HG02678 (cell line): Measurements from ENCODE around the gene SLC7A6.

Experiments used
- ATAC-seq: cut with Tn5 transposase; IDR thresholded peaks from one replicate; pipeline ENCODE4 v1.9.1; 2021; ENCODE audit warnings: mild to moderate bottlenecking, moderate library complexity; ENCODE audit not compliant: unreplicated experiment

Gene SLC7A6

GRCh38 chr16:68298907-68299561 is 34.7 kb downstream of the SLC7A6 start:
- ATAC-seq, result no peak

DNA sequence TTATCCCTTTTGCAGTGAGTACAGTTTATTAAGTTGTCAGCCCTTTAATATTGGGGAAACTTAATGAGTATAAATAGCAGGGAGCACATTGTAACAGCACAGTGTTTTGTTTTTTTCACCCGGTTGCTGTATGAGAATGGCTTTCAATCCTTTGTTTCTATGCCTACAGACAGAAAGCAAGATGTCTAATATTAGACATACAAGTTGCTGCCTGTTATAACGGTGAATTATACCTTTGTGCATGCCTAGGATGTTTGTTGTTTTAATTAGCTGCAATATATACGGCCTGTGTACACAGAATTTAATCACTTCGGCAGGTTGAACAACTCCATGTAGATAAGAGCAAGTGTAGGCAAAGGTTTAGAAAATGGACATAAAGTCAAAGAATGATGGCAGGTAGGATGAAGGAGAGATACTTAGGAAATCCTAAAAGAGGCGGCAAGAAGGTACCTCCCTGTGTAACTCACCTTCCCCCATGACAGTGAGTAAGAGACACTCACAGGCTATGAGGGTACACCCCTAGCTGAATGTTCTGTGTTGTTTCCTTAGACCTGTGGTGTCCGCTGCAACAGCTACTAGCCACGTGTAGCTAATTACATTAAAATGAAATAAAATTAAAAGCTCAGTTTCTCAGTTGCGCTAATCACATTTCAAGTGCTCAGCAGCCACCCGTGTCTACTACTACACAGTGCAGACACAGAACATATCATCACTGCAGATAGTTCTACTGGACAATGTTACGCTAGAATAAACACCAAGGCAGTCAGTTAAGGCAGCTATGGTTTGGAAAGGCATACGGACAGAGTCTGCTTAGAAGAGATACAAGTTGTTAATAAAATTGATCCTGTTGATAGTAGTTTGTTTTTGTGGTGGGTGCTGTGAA is 35.5 kb downstream of the SLC7A6 start:
- no peak for ATAC-seq

- ATAC-seq, result no peak
Observed at GRCh38 chr16:68300734-68301459, 36.6 kb downstream of the SLC7A6 start.

- no peak for ATAC-seq
Observed at GRCh38 chr16:68306633-68307032, 42.3 kb downstream of the SLC7A6 start.

DNA sequence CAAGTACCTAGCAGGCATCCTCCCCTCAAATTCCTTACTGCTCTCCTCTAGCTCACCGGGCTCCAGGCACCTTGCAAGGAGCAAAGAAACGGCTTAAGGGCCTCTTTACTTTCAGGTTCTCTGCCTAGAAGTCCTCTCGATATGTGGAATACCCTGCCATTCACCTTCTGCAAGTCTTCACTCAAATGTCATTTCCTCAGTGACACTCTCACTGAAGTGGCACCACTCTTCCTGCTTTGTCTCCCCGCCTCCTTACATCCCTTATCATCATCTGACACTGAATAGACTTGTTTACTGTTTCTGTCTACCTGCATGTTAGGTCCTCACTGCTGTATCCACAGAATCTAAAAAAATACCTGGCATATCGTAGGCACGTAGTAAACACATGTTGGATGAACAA is 45.5 kb downstream of the SLC7A6 start:
- no peak for ATAC-seq

- ATAC-seq, result peak; percentile 26
Observed at GRCh38 chr16:68310437-68310773, 46.1 kb downstream of the SLC7A6 start.

- ATAC-seq, result peak; percentile 97
Observed at GRCh38 chr16:68310774-68311511, 46.6 kb downstream of the SLC7A6 start, which contains the start of the genes PRMT7 and SLC7A6OS. PRMT7 (plus strand) TSS chr16:68311019; CDS start chr16:68315980, 4,961 bp downstream. SLC7A6OS (minus strand) TSS chr16:68310946; CDS start chr16:68310926, 20 bp downstream.

DNA sequence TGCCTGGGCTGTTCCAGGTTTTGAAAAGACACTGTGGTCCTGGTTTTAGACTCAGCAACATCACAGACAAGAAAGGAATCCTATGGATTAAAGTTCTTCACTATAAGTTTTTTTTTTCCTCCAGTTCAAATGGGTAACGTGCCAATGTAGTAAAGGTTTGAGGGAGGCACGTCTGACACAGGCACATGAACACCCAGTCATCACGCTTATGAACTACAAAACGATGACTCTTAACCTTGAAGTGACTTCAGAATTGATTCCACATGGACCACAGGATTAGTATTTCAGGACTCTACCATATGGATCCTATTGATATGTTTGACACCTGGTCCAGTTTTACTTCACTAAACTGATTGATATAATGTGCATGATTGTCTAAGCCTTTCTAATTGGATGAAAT is 48.8 kb downstream of the SLC7A6 start:
- ATAC-seq, result no peak

DNA sequence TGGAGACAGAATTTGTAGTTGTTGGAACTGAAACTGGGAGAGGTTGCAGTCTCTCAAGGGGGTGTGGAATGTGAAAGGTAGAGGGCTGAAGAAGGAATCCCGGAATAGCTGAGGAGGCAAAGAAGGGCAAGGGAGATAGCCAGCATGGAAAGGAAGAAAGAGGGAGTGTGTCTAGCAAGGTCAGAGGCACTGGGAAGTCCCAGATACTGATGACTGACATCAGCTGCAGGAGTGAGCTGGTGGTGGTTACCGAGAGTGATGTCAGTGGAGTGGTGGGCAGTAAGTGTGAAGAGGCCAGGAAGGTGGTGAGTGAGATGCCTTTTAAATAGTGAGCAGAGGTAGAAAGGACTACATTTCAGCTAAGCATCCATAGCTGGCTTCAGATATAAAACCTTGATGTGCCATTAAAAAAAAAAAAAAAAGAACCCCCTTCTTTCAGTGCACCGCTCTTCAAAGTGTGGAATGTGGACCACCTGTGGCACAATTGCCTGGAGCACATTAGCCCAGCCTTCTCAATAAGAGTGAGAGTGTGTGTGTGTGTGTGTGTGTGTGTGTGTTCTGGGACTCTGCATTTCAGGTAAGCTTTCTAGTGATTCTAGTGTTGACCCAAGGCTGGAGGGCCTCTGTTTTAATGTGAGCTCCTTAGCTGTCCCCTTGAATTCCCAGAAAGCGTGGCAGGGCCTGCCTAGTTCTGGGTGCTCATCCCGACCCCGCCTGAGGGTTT is 55.0 kb downstream of the SLC7A6 start:
- no peak for ATAC-seq

GRCh38 chr16:68324336-68324735 is 60.0 kb downstream of the SLC7A6 start:
- no peak for ATAC-seq

DNA sequence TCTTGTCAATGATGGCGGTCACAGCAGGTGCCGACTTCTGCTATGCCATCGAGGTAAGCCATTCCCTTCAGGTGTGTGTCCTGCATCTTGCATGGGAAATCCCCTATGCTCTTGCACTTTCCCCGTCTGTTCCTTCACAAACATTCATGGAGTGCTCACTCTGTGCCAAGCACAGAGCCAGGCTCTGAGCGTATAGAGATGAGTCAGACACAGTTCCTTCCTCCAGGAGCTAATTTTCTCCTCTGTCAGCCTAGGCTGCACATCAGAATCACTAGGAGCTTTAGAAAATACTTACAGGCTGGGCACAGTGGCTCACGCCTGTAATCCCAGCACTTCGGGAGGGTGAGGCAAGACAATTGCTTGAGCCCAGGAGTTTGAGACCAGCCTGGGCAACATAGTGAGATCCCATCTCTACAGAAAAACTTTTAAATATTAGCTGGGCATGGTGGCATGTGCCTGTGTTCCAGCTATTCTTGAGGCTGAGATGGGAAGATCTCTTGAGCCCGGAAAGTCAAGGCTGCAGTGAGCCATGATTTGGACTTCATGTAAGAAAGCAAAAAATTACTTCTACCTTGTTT is 60.5 kb downstream of the SLC7A6 start:
- ATAC-seq, result no peak

GRCh38 chr16:68328151-68328859 is 64.0 kb downstream of the SLC7A6 start:
- ATAC-seq, result peak; percentile 65

DNA sequence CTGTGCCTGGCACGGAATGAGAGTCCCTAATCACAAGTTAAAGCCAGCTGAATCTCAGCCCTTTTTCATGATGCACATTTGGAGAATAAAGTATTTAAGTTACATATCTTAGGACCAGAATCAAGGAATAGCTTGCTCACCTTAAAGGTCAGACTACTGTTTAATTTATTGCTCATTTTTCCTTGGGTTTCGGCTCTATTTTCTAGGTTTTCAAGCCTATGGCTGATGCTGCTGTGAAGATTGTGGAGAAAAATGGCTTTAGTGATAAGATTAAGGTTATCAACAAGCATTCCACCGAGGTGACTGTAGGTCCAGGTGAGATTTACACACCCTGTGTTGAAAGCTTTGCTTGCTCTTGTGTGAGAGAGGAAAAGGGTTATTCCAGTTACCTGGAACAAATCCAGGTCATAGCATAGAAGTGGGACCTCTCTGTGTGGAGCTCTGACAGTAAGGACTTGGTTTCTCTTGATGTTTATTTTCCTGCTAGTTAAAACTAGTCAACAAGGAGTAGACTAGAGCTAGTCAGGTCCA is 64.6 kb downstream of the SLC7A6 start:
- ATAC-seq, result no peak

- ATAC-seq, result no peak
Observed at GRCh38 chr16:68331879-68332410, 67.6 kb downstream of the SLC7A6 start.

GRCh38 chr16:68332411-68333121 is 68.2 kb downstream of the SLC7A6 start:
- ATAC-seq, result no peak

- ATAC-seq, result no peak
Observed at GRCh38 chr16:68335175-68335574, 70.8 kb downstream of the SLC7A6 start.

DNA sequence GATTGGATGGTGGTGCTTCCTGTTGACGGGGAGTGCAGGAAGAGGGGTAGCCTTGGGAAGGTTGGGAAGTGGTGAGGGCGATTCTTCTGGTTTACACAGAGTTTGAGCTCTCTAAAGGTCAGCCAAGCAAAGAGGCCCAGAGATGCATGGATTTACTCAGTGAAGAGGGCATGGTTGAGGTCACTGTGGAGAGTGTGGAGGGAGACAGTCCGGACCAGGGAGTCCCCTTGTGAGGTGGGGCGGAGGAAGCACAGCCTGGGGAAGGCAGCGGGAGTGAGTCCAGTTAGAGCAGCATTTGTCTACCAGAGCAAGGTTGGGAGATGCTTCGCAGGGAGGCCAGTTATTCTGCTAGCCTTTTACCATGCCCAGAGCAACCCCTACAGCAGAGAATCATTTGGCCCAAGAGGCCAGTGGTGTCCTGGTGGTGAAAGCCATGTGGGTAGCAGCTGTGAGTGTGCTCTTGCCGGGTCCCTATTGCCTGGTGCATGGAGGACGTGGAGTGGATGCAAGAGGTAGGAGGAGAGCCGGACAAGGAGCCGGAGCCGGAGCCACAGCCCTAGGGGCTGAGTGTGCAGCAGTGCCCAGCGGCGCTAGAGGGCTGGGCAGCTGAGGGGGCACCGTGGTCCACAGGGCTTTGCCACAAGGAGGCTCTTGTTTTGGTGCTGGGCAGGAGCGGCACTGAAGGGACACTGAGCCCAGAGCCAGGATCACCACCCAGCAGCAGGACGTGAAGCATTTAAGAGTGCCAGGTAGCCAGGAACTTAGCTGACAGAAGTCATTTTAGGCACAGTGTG is 74.2 kb downstream of the SLC7A6 start:
- no peak for ATAC-seq
